ENCODE measurements around the gene ZNF691.

DNA sequence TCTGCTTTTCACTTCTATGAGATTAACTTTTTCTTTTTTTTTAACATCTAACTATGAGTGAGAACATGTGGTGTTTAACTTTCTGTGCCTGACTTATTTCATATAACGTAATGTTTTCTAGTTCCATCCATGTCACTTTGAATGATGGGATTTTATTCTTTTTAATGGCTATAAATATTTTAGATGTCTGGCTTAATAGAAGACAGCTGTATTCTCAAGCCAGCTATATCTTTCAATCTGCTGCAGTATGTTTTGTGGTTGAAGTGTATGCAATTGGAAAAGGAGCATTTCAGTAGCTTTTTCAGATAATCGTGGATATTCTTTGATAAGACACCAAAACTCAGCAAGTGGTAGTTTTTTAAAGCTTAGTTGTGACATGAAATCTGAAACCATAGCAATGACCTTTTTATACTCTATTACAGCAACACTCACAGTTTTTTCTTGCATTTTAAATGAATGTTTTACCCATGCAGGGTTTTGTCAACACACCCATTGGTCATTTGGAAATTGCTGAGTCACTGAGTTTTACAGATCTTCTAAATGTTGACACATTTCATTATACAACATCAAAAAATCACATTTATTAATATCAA, 23.5 kb upstream of the ZNF691 start:
- TF ChIP-seq, protein P1, sequence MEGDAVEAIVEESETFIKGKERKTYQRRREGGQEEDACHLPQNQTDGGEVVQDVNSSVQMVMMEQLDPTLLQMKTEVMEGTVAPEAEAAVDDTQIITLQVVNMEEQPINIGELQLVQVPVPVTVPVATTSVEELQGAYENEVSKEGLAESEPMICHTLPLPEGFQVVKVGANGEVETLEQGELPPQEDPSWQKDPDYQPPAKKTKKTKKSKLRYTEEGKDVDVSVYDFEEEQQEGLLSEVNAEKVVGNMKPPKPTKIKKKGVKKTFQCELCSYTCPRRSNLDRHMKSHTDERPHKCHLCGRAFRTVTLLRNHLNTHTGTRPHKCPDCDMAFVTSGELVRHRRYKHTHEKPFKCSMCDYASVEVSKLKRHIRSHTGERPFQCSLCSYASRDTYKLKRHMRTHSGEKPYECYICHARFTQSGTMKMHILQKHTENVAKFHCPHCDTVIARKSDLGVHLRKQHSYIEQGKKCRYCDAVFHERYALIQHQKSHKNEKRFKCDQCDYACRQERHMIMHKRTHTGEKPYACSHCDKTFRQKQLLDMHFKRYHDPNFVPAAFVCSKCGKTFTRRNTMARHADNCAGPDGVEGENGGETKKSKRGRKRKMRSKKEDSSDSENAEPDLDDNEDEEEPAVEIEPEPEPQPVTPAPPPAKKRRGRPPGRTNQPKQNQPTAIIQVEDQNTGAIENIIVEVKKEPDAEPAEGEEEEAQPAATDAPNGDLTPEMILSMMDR (IDR thresholded peaks at IDR 0.05) = no peak
- no peak for TF ChIP-seq POLR2A (IDR thresholded peaks at IDR 0.05)

All from testis (tissue), 2 donors.